Measurements from ENCODE around the gene G6PC3.

G6PC3 gene

GRCh38 chr17:44059101-44059892 is 11.2 kb upstream of the G6PC3 start:
- no peak for DNase-seq (ENCODE audit: low read depth in 2 of 2, low spot score in 1 of 2)

- DNase-seq (ENCODE audit: low read depth in 2 of 2, low spot score in 1 of 2) = no peak
These were observed 9.1 kb upstream of the G6PC3 start for GRCh38 chr17:44061446-44061845.

- DNase-seq (ENCODE audit: low read depth in 2 of 2, low spot score in 1 of 2) = no peak
These were observed 7.7 kb upstream of the G6PC3 start for GRCh38 chr17:44062871-44063270.

- DNase-seq (ENCODE audit: low read depth in 2 of 2, low spot score in 1 of 2) = no peak
These were observed 6.6 kb upstream of the G6PC3 start for GRCh38 chr17:44063704-44064639.

- no peak for DNase-seq (ENCODE audit: low read depth in 2 of 2, low spot score in 1 of 2)
These were observed 4.8 kb upstream of the G6PC3 start for GRCh38 chr17:44065668-44066203.

- peak; percentile 76 to 77 for DNase-seq (ENCODE audit: low read depth in 2 of 2, low spot score in 1 of 2)
These were observed 4.2 kb upstream of the G6PC3 start, which contains the start of gene LSM12 for GRCh38 chr17:44066204-44066930. LSM12 (minus strand) TSS chr17:44066671; CDS start chr17:44066587, 84 bp downstream.

GRCh38 chr17:44067545-44067940 is 3.0 kb upstream of the G6PC3 start:
- no peak for DNase-seq (ENCODE audit: low read depth in 2 of 2, low spot score in 1 of 2)

- DNase-seq (ENCODE audit: low read depth in 2 of 2, low spot score in 1 of 2) = no peak
These were observed 521 bp upstream of the G6PC3 start for GRCh38 chr17:44069974-44070454.

GRCh38 chr17:44071198-44071520 is 624 bp downstream of the G6PC3 start:
- DNase-seq (ENCODE audit: low read depth in 2 of 2, low spot score in 1 of 2) = peak in 1 of 2 donors; percentile 27

- no peak for DNase-seq (ENCODE audit: low read depth in 2 of 2, low spot score in 1 of 2)
These were observed 1.2 kb downstream of the G6PC3 start for GRCh38 chr17:44071772-44072171.

GRCh38 chr17:44074231-44074910 is 3.8 kb downstream of the G6PC3 start:
- DNase-seq (ENCODE audit: low read depth in 2 of 2, low spot score in 1 of 2) = no peak

GRCh38 chr17:44074911-44075285 is 4.4 kb downstream of the G6PC3 start:
- no peak for DNase-seq (ENCODE audit: low read depth in 2 of 2, low spot score in 1 of 2)

GRCh38 chr17:44075598-44076293 is 5.2 kb downstream of the G6PC3 start:
- no peak for DNase-seq (ENCODE audit: low read depth in 2 of 2, low spot score in 1 of 2)

GRCh38 chr17:44076716-44077594 is 6.4 kb downstream of the G6PC3 start:
- no peak for DNase-seq (ENCODE audit: low read depth in 2 of 2, low spot score in 1 of 2)

GRCh38 chr17:44077595-44077909 is 7.0 kb downstream of the G6PC3 start:
- DNase-seq (ENCODE audit: low read depth in 2 of 2, low spot score in 1 of 2) = no peak

GRCh38 chr17:44078412-44078811 is 7.9 kb downstream of the G6PC3 start:
- DNase-seq (ENCODE audit: low read depth in 2 of 2, low spot score in 1 of 2) = no peak

- no peak for DNase-seq (ENCODE audit: low read depth in 2 of 2, low spot score in 1 of 2)
These were observed 9.6 kb downstream of the G6PC3 start for GRCh38 chr17:44079877-44080821.

GRCh38 chr17:44081681-44082080 is 11.1 kb downstream of the G6PC3 start:
- DNase-seq (ENCODE audit: low read depth in 2 of 2, low spot score in 1 of 2) = no peak
